Measurements from ENCODE around the gene EEFSEC.

The EEFSEC gene

GRCh38 chr3:128330214-128330842 is 177.0 kb downstream of the EEFSEC start:
- TF ChIP-seq CTCF (IDR thresholded peaks at IDR 0.05) (no peak), ZFX (IDR thresholded peaks at IDR 0.05; ENCODE audit: borderline replicate concordance) (no peak)
- peak overlapping the region; percentile 39 for H3K27ac ChIP-seq

GRCh38 chr3:128334086-128334645 is 180.9 kb downstream of the EEFSEC start:
- TF ChIP-seq CTCF (IDR thresholded peaks at IDR 0.05) (no peak), ZFX (IDR thresholded peaks at IDR 0.05; ENCODE audit: borderline replicate concordance) (no peak)
- peak overlapping the region; percentile 90 for H3K27ac ChIP-seq

GRCh38 chr3:128334766-128335165 is 181.5 kb downstream of the EEFSEC start:
- peak overlapping the region; percentile 90 for H3K27ac ChIP-seq

GRCh38 chr3:128335621-128336296 is 182.5 kb downstream of the EEFSEC start:
- H3K27ac ChIP-seq, result peak overlapping the region; percentile 90
- TF ChIP-seq CTCF (IDR thresholded peaks at IDR 0.05) (no peak), ZFX (IDR thresholded peaks at IDR 0.05; ENCODE audit: borderline replicate concordance) (no peak)

More at GRCh38 chr3:128334766-128335165, 181.5 kb downstream of the EEFSEC start:
- TF ChIP-seq CTCF (IDR thresholded peaks at IDR 0.05) (no peak), ZFX (IDR thresholded peaks at IDR 0.05; ENCODE audit: borderline replicate concordance) (no peak)

GRCh38 chr3:128336337-128337156 is 183.3 kb downstream of the EEFSEC start:
- TF ChIP-seq CTCF (IDR thresholded peaks at IDR 0.05) (no peak), ZFX (IDR thresholded peaks at IDR 0.05; ENCODE audit: borderline replicate concordance) (no peak)
- H3K27ac ChIP-seq, result peak overlapping the region; percentile 90

- TF ChIP-seq ZFX (IDR thresholded peaks at IDR 0.05; ENCODE audit: borderline replicate concordance) (no peak), CTCF (IDR thresholded peaks at IDR 0.05) (no peak)
- H3K27ac ChIP-seq, result peak overlapping the region; percentile 90
These were observed 184.0 kb downstream of the EEFSEC start for GRCh38 chr3:128337305-128337704.
